Myometrial cell (primary cell): ENCODE data around the gene PCDHB14. TPM values are rescaled to one million over a fixed set of nuclear protein-coding genes. Genes with fewer than 3 reads are reported as not detected.

Experiments
- total RNA-seq: library from RNA; depleted of rRNA; stranded (reverse); fragments of >200 nt; gene quantifications from 2 replicates; pipeline ENCODE4 v1.2.3, GENCODE V29; 2015

Gene PCDHB14
- total RNA-seq, result under 0.01 and 1.7 TPM in 2 replicates

GRCh38 chr5:141223112-141223783, at the start of gene PCDHB14:
Gene PCDHB14, plus strand, starts transcription at chr5:141223343. Its CDS starts 163 bp downstream, at chr5:141223506.

GRCh38 chr5:141177577-141178191, 45.5 kb upstream of the PCDHB14 start, which contains the start of gene PCDHB8:
Gene PCDHB8, plus strand, starts transcription at chr5:141177790. Its CDS starts 245 bp downstream, at chr5:141178035.

GRCh38 chr5:141182248-141182647, 40.9 kb upstream of the PCDHB14 start, which contains the start of gene PCDHB16:
Gene PCDHB16, plus strand, starts transcription at chr5:141182387. Its CDS starts 173 bp downstream, at chr5:141182560.

GRCh38 chr5:141186897-141187512, 36.1 kb upstream of the PCDHB14 start, which contains the start of gene PCDHB9:
Gene PCDHB9, plus strand, starts transcription at chr5:141187161. Its CDS starts 158 bp downstream, at chr5:141187319.

DNA sequence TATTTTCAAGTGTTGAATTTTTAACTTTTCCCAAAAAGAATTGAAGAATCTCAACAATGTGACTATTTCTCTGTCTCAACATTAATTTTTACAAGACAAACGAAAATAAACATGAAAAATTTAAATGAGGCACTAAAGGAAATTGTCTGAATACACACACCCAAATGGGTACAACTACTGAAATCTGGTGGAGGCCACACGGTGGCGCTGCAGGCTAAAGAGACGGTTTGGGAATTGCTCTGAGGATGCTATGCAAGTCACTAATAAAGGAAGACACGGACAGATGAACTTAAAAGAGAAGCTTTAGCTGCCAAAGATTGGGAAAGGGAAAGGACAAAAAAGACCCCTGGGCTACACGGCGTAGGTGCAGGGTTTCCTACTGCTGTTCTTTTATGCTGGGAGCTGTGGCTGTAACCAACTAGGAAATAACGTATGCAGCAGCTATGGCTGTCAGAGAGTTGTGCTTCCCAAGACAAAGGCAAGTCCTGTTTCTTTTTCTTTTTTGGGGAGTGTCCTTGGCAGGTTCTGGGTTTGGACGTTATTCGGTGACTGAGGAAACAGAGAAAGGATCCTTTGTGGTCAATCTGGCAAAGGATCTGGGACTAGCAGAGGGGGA, 30.9 kb upstream of the PCDHB14 start, which contains the start of gene PCDHB10:
PCDHB10 (plus strand) TSS at position 244 of the 616 bp plus-strand sequence; CDS start at position 444, 200 bp downstream.

DNA sequence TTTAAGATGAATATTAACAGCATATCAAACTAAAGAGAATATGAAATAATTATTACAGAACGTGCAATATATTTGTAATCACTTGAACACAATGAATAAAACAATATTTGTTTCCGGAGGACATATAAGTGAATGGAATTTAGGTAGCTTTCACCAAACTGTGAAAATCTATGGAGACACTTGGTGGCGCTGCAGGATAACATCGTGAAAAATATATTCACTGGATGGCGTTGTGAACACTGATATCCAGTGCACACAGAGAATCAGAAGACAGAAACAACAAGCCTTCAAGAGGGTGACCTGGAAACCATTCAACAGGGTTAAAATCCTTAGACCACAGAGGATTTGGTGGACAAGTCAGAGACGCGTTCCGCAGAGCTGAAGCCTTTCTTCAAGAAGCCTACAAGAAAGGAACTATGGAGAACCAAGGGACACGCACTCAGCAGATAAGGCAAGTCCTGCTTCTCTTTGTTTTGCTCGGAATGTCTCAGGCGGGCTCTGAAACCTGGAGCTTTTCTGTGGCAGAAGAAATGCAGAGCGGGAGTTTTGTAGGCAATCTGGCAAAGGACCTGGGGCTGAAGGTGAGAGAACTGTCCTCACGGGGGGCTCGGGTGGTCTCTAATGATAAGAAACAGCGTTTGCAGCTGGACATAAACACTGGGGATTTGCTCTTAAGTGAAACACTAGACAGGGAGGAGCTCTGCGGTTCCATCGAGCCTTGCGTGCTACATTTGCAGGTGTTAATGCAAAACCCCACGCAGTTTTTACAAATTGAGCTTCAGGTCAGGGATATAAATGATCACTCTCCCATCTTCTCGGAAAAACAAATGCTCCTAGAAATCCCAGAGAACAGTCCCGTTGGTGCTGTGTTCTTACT, 23.5 kb upstream of the PCDHB14 start, which contains the start of gene PCDHB11:
PCDHB11 (plus strand) TSS at position 269 of the 877 bp plus-strand sequence; CDS start at position 417, 148 bp downstream.

GRCh38 chr5:141208478-141208877, 14.7 kb upstream of the PCDHB14 start, which contains the start of gene PCDHB12:
Gene PCDHB12, plus strand, starts transcription at chr5:141208719. Its CDS starts 189 bp downstream, at chr5:141208908.

GRCh38 chr5:141213656-141214339, 9.3 kb upstream of the PCDHB14 start, which contains the start of gene PCDHB13:
Gene PCDHB13, plus strand, starts transcription at chr5:141213919. Its CDS starts 205 bp downstream, at chr5:141214124.

DNA sequence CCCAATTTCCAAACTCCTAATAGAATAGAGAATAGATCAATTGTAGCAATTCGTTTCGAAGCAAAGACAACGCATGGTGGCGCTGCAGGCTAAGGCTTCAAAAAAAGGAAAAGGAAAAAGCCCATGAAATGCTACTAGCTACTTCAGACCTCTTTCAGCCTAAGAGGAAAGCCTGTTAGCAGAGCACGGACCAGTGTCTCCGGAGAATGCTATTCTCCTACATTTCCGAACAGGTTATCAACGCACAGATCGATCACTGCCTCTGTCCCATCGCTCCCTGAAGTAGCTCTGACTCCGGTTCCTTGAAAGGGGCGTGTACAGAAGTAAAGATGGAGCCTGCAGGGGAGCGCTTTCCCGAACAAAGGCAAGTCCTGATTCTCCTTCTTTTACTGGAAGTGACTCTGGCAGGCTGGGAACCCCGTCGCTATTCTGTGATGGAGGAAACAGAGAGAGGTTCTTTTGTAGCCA, 22.1 kb downstream of the PCDHB14 start, which contains the start of gene PCDHB15:
PCDHB15 (plus strand) TSS at position 146 of the 468 bp plus-strand sequence; CDS start at position 330, 184 bp downstream.

Other genes with a start within 250 kb of the PCDHB14 start
- gene PCDHB1, start 172.0 kb upstream of the PCDHB14 start, total RNA-seq, result not detected in 2 replicates
- gene PCDHB2, start 128.7 kb upstream of the PCDHB14 start, total RNA-seq, result 0.18 and 0.29 TPM in 2 replicates
- 0.89 TPM in 1 of 2 replicates, not detected in the other for gene PCDHB3, start 122.9 kb upstream of the PCDHB14 start, total RNA-seq
- not detected in 2 replicates for gene PCDHB4, start 101.5 kb upstream of the PCDHB14 start, total RNA-seq
- under 0.01 TPM in 1 of 2 replicates, not detected in the other for gene PCDHB5, start 88.1 kb upstream of the PCDHB14 start, total RNA-seq
- gene PCDHB6, start 73.3 kb upstream of the PCDHB14 start, total RNA-seq, result not detected in 2 replicates
- gene PCDHB7, start 50.7 kb upstream of the PCDHB14 start, total RNA-seq, result under 0.01 and 1.4 TPM in 2 replicates
- not detected in 2 replicates for gene PCDHB8, start 45.6 kb upstream of the PCDHB14 start, total RNA-seq
- under 0.01 TPM in 2 replicates for gene PCDHB16, start 41.0 kb upstream of the PCDHB14 start, total RNA-seq
- gene PCDHB9, start 36.2 kb upstream of the PCDHB14 start, total RNA-seq, result 0.18 TPM in 1 of 2 replicates, not detected in the other
- gene PCDHB10, start 31.0 kb upstream of the PCDHB14 start, total RNA-seq, result 0.58 TPM in 1 of 2 replicates, not detected in the other
- gene PCDHB11, start 23.7 kb upstream of the PCDHB14 start, total RNA-seq, result not detected in 2 replicates
- not detected in 2 replicates for gene PCDHB12, start 14.6 kb upstream of the PCDHB14 start, total RNA-seq
- gene PCDHB13, start 9.4 kb upstream of the PCDHB14 start, total RNA-seq, result under 0.01 TPM in 1 of 2 replicates, not detected in the other
- gene PCDHB15, start 22.1 kb downstream of the PCDHB14 start, total RNA-seq, result 0.35 TPM in 1 of 2 replicates, not detected in the other
- gene SLC25A2, start 80.7 kb downstream of the PCDHB14 start, total RNA-seq, result under 0.01 TPM in 1 of 2 replicates, not detected in the other
- 45.8 and 59.5 TPM in 2 replicates for gene TAF7, start 97.4 kb downstream of the PCDHB14 start, total RNA-seq
- gene PCDHGA1, start 107.2 kb downstream of the PCDHB14 start, total RNA-seq, result 0.29 TPM in 1 of 2 replicates, not detected in the other
- 0.53 and 1.4 TPM in 2 replicates for gene PCDHGA2, start 115.4 kb downstream of the PCDHB14 start, total RNA-seq
- 0.18 TPM in 1 of 2 replicates, not detected in the other for gene PCDHGA3, start 120.5 kb downstream of the PCDHB14 start, total RNA-seq
- 0.35 TPM in 1 of 2 replicates, not detected in the other for gene PCDHGB1, start 126.8 kb downstream of the PCDHB14 start, total RNA-seq
- 0.58 and 2.1 TPM in 2 replicates for gene PCDHGA4, start 131.7 kb downstream of the PCDHB14 start, total RNA-seq
- 0.53 and 0.86 TPM in 2 replicates for gene PCDHGB2, start 136.7 kb downstream of the PCDHB14 start, total RNA-seq
- 0.29 and 0.89 TPM in 2 replicates for gene PCDHGA5, start 140.8 kb downstream of the PCDHB14 start, total RNA-seq
- 0.58 and 0.71 TPM in 2 replicates for gene PCDHGB3, start 146.9 kb downstream of the PCDHB14 start, total RNA-seq
- gene PCDHGA6, start 150.5 kb downstream of the PCDHB14 start, total RNA-seq, result 0.86 and 1.4 TPM in 2 replicates
- gene PCDHGA7, start 159.4 kb downstream of the PCDHB14 start, total RNA-seq, result 0.89 and 2.0 TPM in 2 replicates
- gene PCDHGB4, start 164.4 kb downstream of the PCDHB14 start, total RNA-seq, result 3.9 and 4.6 TPM in 2 replicates
- 0.71 and 0.86 TPM in 2 replicates for gene PCDHGA8, start 169.3 kb downstream of the PCDHB14 start, total RNA-seq
- 6.7 and 7.2 TPM in 2 replicates for gene PCDHGB5, start 174.6 kb downstream of the PCDHB14 start, total RNA-seq
- gene PCDHGA9, start 179.4 kb downstream of the PCDHB14 start, total RNA-seq, result 0.86 and 1.9 TPM in 2 replicates
- 0.29 and 0.89 TPM in 2 replicates for gene PCDHGB6, start 184.7 kb downstream of the PCDHB14 start, total RNA-seq
- gene PCDHGA10, start 189.6 kb downstream of the PCDHB14 start, total RNA-seq, result 4.3 and 4.6 TPM in 2 replicates
- 4.3 and 6.0 TPM in 2 replicates for gene PCDHGB7, start 194.3 kb downstream of the PCDHB14 start, total RNA-seq
- gene PCDHGA11, start 197.7 kb downstream of the PCDHB14 start, total RNA-seq, result 5.3 and 8.4 TPM in 2 replicates
- gene PCDHGA12, start 207.2 kb downstream of the PCDHB14 start, total RNA-seq, result 14.9 and 15.6 TPM in 2 replicates